GM23338 (cell line): ENCODE results near the gene KIFBP. TPM values are rescaled to one million over a fixed set of nuclear protein-coding genes. Genes with fewer than 3 reads are reported as not detected.

ENCODE experiments used
- ATAC-seq: fragments of 200-7000 bp; cut with Tn5 transposase; 3 replicates; pipeline ENCODE4 v1.9.1; 2020
- DNase-seq: peaks from one replicate; pipeline ENCODE4 v3.0.0-alpha.2; 2015; ENCODE audit warnings: low spot score
- H2AFZ ChIP-seq: fragments of 200-600 bp; sonication (generic); 2 replicates; pipeline ENCODE4 v1.8.0; 2016; ENCODE audit warnings: antibody characterized with exemption, mild to moderate bottlenecking, moderate library complexity
- H3F3A ChIP-seq: fragments of 200-600 bp; sonication (generic); replicated peaks from 2 replicates; pipeline ENCODE4 v1.8.0; 2017; ENCODE audit warnings: antibody characterized with exemption, mixed run types, low read depth
- H3K27ac ChIP-seq: fragments of 200-600 bp; sonication (generic); 2 replicates; pipeline ENCODE4 v1.6.1; 2016; ENCODE audit warnings: low read depth
- H3K27me3 ChIP-seq: fragments of 200-600 bp; sonication (generic); 2 replicates; pipeline ENCODE4 v1.8.0; 2016; ENCODE audit warnings: mild to moderate bottlenecking, mixed run types, moderate library complexity; ENCODE audit not compliant: insufficient read depth
- H3K36me3 ChIP-seq: fragments of 200-600 bp; sonication (generic); 2 replicates; pipeline ENCODE4 v1.8.0; 2016; ENCODE audit warnings: mild to moderate bottlenecking; ENCODE audit not compliant: insufficient read depth
- H3K4me1 ChIP-seq: fragments of 200-600 bp; sonication (generic); 2 replicates; pipeline ENCODE4 v1.8.0; 2016; ENCODE audit warnings: mild to moderate bottlenecking, moderate library complexity; ENCODE audit not compliant: insufficient read depth
- H3K4me2 ChIP-seq: fragments of 200-600 bp; sonication (generic); 2 replicates; pipeline ENCODE4 v1.7.1; 2017; ENCODE audit warnings: mixed run types
- H3K4me3 ChIP-seq: fragments of 200-600 bp; sonication (generic); 2 replicates; pipeline ENCODE4 v1.6.1; 2016; ENCODE audit warnings: mixed run types
- H3K79me2 ChIP-seq: fragments of 200-600 bp; sonication (generic); replicated peaks from 2 replicates; pipeline ENCODE4 v1.8.0; 2017; ENCODE audit warnings: mild to moderate bottlenecking; ENCODE audit not compliant: insufficient read depth
- H3K9me2 ChIP-seq: fragments of 200-600 bp; sonication (generic); 2 replicates; pipeline ENCODE4 v1.8.0; 2017; ENCODE audit not compliant: insufficient read depth
- H4K20me1 ChIP-seq: fragments of 200-600 bp; sonication (generic); replicated peaks from 2 replicates; pipeline ENCODE4 v1.8.0; 2017; ENCODE audit warnings: mild to moderate bottlenecking; ENCODE audit not compliant: insufficient read depth
- H3K27ac Mint-ChIP-seq: 2 replicates; pipeline ENCODE4 v1.8.0; 2020; ENCODE audit warnings: inconsistent platforms, mild to moderate bottlenecking, moderate library complexity, mixed read lengths
- H3K27me3 Mint-ChIP-seq: 3 replicates; pipeline ENCODE4 v1.8.0; 2022; ENCODE audit warnings: low read depth, mild to moderate bottlenecking, moderate library complexity, mixed read lengths, inconsistent platforms; ENCODE audit not compliant: insufficient read depth, poor library complexity
- H3K36me3 Mint-ChIP-seq: 3 replicates; pipeline ENCODE4 v1.8.0; 2021; ENCODE audit warnings: low read depth, mild to moderate bottlenecking, inconsistent platforms, moderate library complexity, mixed read lengths
- H3K4me1 Mint-ChIP-seq: 3 replicates; pipeline ENCODE4 v1.8.0; 2020; ENCODE audit warnings: mild to moderate bottlenecking, inconsistent platforms, mixed read lengths
- H3K4me3 Mint-ChIP-seq: 3 replicates; pipeline ENCODE4 v1.8.0; 2021; ENCODE audit warnings: moderate library complexity, mild to moderate bottlenecking, inconsistent platforms, mixed read lengths
- H3K9me3 Mint-ChIP-seq: 3 replicates; pipeline ENCODE4 v1.8.0; 2020; ENCODE audit warnings: moderate library complexity, mild to moderate bottlenecking, inconsistent platforms, mixed read lengths
- CTCF ChIP-seq, 2 experiments: fragments of 200-600 bp in 1 of 2; sonication (generic) in 1 of 2; conservative IDR thresholded peaks; 2 replicates each; pipeline versions ENCODE4 v1.5.1 to v1.6.1; 2016 to 2017; ENCODE audit warnings: antibody characterized with exemption in 2 of 2, low read depth in 2 of 2, mild to moderate bottlenecking in 2 of 2, moderate library complexity in 1 of 2
- EZH2 ChIP-seq: fragments of 200-600 bp; sonication (generic); IDR thresholded peaks from one replicate; pipeline ENCODE4 v1.8.0; 2017; ENCODE audit warnings: antibody characterized with exemption, mild to moderate bottlenecking, low read depth; ENCODE audit not compliant: unreplicated experiment
- EZH2phosphoT487 ChIP-seq: fragments of 200-600 bp; sonication (generic); IDR thresholded peaks from one replicate; pipeline ENCODE4 v1.8.1; 2018; ENCODE audit warnings: antibody characterized with exemption; ENCODE audit not compliant: unreplicated experiment
- JUNB ChIP-seq: IDR thresholded peaks from one replicate; pipeline ENCODE4 v1.6.1; 2016; ENCODE audit warnings: antibody characterized with exemption; ENCODE audit not compliant: unreplicated experiment
- NANOG ChIP-seq: IDR thresholded peaks from 2 replicates; pipeline ENCODE4 v1.6.1; 2016; ENCODE audit warnings: antibody characterized with exemption, borderline replicate concordance
- POLR2AphosphoS5 ChIP-seq: IDR thresholded peaks from 2 replicates; pipeline ENCODE4 v1.6.1; 2016; ENCODE audit warnings: antibody characterized with exemption, low read depth
- REST ChIP-seq: IDR thresholded peaks from one replicate; pipeline ENCODE4 v1.6.1; 2018; ENCODE audit warnings: antibody characterized with exemption; ENCODE audit not compliant: unreplicated experiment
- STAT1 ChIP-seq: IDR thresholded peaks from one replicate; pipeline ENCODE4 v1.6.1; 2016; ENCODE audit warnings: antibody characterized with exemption; ENCODE audit not compliant: unreplicated experiment
- ZNF114 ChIP-seq: fragments of 250-450 bp; sonication (Bioruptor Pico); IDR thresholded peaks from 2 replicates; pipeline ENCODE4 v1.5.0; 2020; ENCODE audit warnings: mild to moderate bottlenecking, moderate library complexity
- ZNF331 ChIP-seq: fragments of 250-450 bp; sonication (Bioruptor Pico); IDR thresholded peaks from 2 replicates; pipeline ENCODE4 v1.5.0; 2020; ENCODE audit warnings: low read depth, mild to moderate bottlenecking, moderate library complexity
- ZNF462 ChIP-seq: fragments of 250-450 bp; sonication (Bioruptor Pico); IDR thresholded peaks from 2 replicates; pipeline ENCODE4 v1.5.0; 2020; ENCODE audit warnings: mild to moderate bottlenecking, moderate library complexity
- polyA plus RNA-seq: library from polyadenylated mRNA; unstranded; fragments of >200 nt; fragmentation: Nextera tagmentation; extraction: Ambion mirVana; gene quantifications from 2 replicates; pipeline ENCODE4 v1.2.1, GENCODE V29; 2016
- total RNA-seq: library from RNA; depleted of rRNA; stranded (reverse); fragments of >200 nt; shearing (Covaris generic); gene quantifications from 2 replicates; pipeline ENCODE4 v1.2.3, GENCODE V29; 2014

KIFBP gene
- total and polyA plus RNA-seq, 2 experiments from 2014 or later: 24.5 to 39.8 TPM

- TF ChIP-seq REST: no peak
Measured at GRCh38 chr10:69062901-69063300, 74.3 kb downstream of the KIFBP start (continued).

- Histone ChIP-seq H3K27ac (no peak overlapping the region), H4K20me1 (no peaks in the 10 kb centered on the region), H3K4me2 (no peak overlapping the region), H2AFZ (no peak overlapping the region), H3K4me3 (no peak overlapping the region), H3K79me2 (no peaks in the 10 kb centered on the region), H3K9me2 (no peaks in the 10 kb centered on the region), H3K36me3 (no peaks in the 10 kb centered on the region), H3F3A (no peaks in the 10 kb centered on the region), H3K27me3 (no peaks in the 10 kb centered on the region), H3K4me1 (no peaks in the 10 kb centered on the region)
- ATAC-seq: no peak
- Mint-ChIP-seq H3K4me3 (no peak overlapping the region), H3K27me3 (peaks cover 6% of the 10 kb centered on the region), H3K36me3 (no peaks in the 10 kb centered on the region), H3K4me1 (peaks cover 5% of the 10 kb centered on the region; the same call in 2 of the 3 replicates), H3K27ac (no peak overlapping the region), H3K9me3 (no peaks in the 10 kb centered on the region)
- no peak for DNase-seq
- no peak for TF ChIP-seq CTCF (conservative IDR thresholded peaks at IDR 0.05; ENCODE audit: low read depth in 2 of 2)
- no peak for TF ChIP-seq NANOG
- no peak for TF ChIP-seq EZH2
- TF ChIP-seq POLR2AphosphoS5: no peak
- no peak for TF ChIP-seq ZNF462 (CRISPR knock-in tag)
- no peak for TF ChIP-seq STAT1
- TF ChIP-seq ZNF114 (CRISPR knock-in tag): no peak
- no peak for TF ChIP-seq JUNB
- no peak for TF ChIP-seq ZNF331
- no peak for TF ChIP-seq EZH2phosphoT487
Measured at GRCh38 chr10:69064762-69065328, 76.2 kb downstream of the KIFBP start.
